A549 (cell line): Measurements from ENCODE around the gene NCEH1. TPM values are rescaled to one million over a fixed set of nuclear protein-coding genes. Genes with fewer than 3 reads are reported as not detected.

Source experiments
- ATAC-seq, 2 experiments: fragments of 200-7000 bp in 1 of 2; fragments of >200 bp in 1 of 2; cut with Nextera tagmentation in 1 of 2; cut with Tn5 transposase in 1 of 2; 3 replicates each; pipeline versions ENCODE4 v1.8.0 to v1.9.1; 2018 to 2020; ENCODE audit warnings: mild to moderate bottlenecking in 1 of 2, moderate library complexity in 1 of 2
- CTCF ChIA-PET: fragments of 300-600 bp; sonication (Branson Sonifier 250); formaldehyde crosslinking; extraction: SDS; loops from one replicate; lab custom pipeline; 2021; ENCODE audit warnings: antibody characterized with exemption, inconsistent platforms; lab: Yijun Ruan, JAX
- POLR2A ChIA-PET: fragments of 350-600 bp; formaldehyde crosslinking; extraction: SDS; loops from one replicate; lab custom pipeline; 2021; ENCODE audit warnings: antibody characterized with exemption, inconsistent platforms; lab: Yijun Ruan, JAX
- DNase-seq, 2 experiments: peaks; one replicate each; pipeline versions ENCODE4 v3.0.0 to v3.0.0-alpha.2; 2011 to 2016; ENCODE audit warnings: low read depth in 1 of 2, low spot score in 1 of 2
- FAIRE-seq: peaks from 2 replicates; lab custom pipeline; 2011; peaks lifted over from hg19 to GRCh38; lab: Jason Lieb, UNC
- H3K27ac ChIP-seq, 2 experiments: fragments of >200 bp; sonication (Bioruptor Twin); formaldehyde crosslinking; 3 replicates each; pipeline ENCODE4 v1.5.1; 2016 to 2017
- H3K4me1 ChIP-seq: fragments of >200 bp; sonication (Bioruptor Twin); formaldehyde crosslinking; 3 replicates; pipeline ENCODE4 v1.6.1; 2016
- H3K4me2 ChIP-seq: fragments of >200 bp; sonication (Bioruptor Twin); formaldehyde crosslinking; 3 replicates; pipeline ENCODE4 v1.6.1; 2016
- H3K4me3 ChIP-seq: fragments of >200 bp; sonication (Bioruptor Twin); formaldehyde crosslinking; 3 replicates; pipeline ENCODE4 v1.5.1; 2016
- H3K9me3 ChIP-seq: fragments of >200 bp; sonication (Bioruptor Twin); formaldehyde crosslinking; 3 replicates; pipeline ENCODE4 v1.6.1; 2016
- CEBPB ChIP-seq, 2 experiments: fragments of >200 bp in 1 of 2; sonication (Bioruptor Twin) in 1 of 2; formaldehyde crosslinking in 1 of 2; IDR thresholded peaks; 2 replicates each; pipeline ENCODE4 v1.6.1; 2012 to 2016
- CHD2 ChIP-seq: fragments of 150-350 bp; IDR thresholded peaks from 2 replicates; pipeline ENCODE4 v1.6.1; 2014; ENCODE audit warnings: low read length; ENCODE audit not compliant: partially characterized antibody
- EHMT2 ChIP-seq: fragments of 200-600 bp; sonication (generic); IDR thresholded peaks from 2 replicates; pipeline ENCODE4 v1.6.1; 2016; ENCODE audit warnings: antibody characterized with exemption, low read depth, mild to moderate bottlenecking, moderate library complexity
- ELK1 ChIP-seq: fragments of 150-350 bp; IDR thresholded peaks from 2 replicates; pipeline ENCODE4 v1.6.1; 2014; ENCODE audit warnings: low read depth, mild to moderate bottlenecking, low read length
- ESRRA ChIP-seq: fragments of 150-350 bp; IDR thresholded peaks from 2 replicates; pipeline ENCODE4 v1.6.1; 2014; ENCODE audit warnings: mild to moderate bottlenecking, low read length, borderline replicate concordance
- FOSB ChIP-seq: fragments of 250-450 bp; sonication (Bioruptor Pico); IDR thresholded peaks from 2 replicates; pipeline ENCODE4 v1.5.0; 2020; ENCODE audit warnings: mild to moderate bottlenecking, moderate library complexity
- FOXS1 ChIP-seq: fragments of 250-450 bp; sonication (Bioruptor Pico); IDR thresholded peaks from 2 replicates; pipeline ENCODE4 v1.5.0; 2020; ENCODE audit warnings: mild to moderate bottlenecking, moderate library complexity
- HDAC2 ChIP-seq: fragments of 200-600 bp; sonication (generic); IDR thresholded peaks from 2 replicates; pipeline ENCODE4 v1.6.1; 2016
- HES2 ChIP-seq: fragments of >200 bp; sonication (Bioruptor Twin); formaldehyde crosslinking; IDR thresholded peaks from 2 replicates; pipeline ENCODE4 v1.6.1; 2016
- HMGXB4 ChIP-seq: fragments of 250-450 bp; sonication (Bioruptor Pico); IDR thresholded peaks from 2 replicates; pipeline ENCODE4 v1.5.0; 2021; ENCODE audit warnings: mild to moderate bottlenecking, moderate library complexity, borderline replicate concordance
- KDM5A ChIP-seq: fragments of 200-600 bp; sonication (generic); IDR thresholded peaks from 2 replicates; pipeline ENCODE4 v1.6.1; 2016; ENCODE audit warnings: antibody characterized with exemption, mild to moderate bottlenecking
- MAFK ChIP-seq: fragments of 450-650 bp; IDR thresholded peaks from 2 replicates; pipeline ENCODE4 v1.6.1; 2014; ENCODE audit not compliant: partially characterized antibody
- MYC ChIP-seq: IDR thresholded peaks from 2 replicates; pipeline ENCODE4 v1.6.1; 2012; ENCODE audit warnings: mild to moderate bottlenecking, inconsistent platforms, low read length, improper control_type of control experiment, borderline replicate concordance
- NPAS2 ChIP-seq: fragments of 250-450 bp; sonication (Bioruptor Pico); IDR thresholded peaks from 2 replicates; pipeline ENCODE4 v1.8.0; 2022; ENCODE audit warnings: mild to moderate bottlenecking, moderate library complexity, borderline replicate concordance
- NR3C1 ChIP-seq: fragments of >200 bp; sonication (Bioruptor Twin); formaldehyde crosslinking; IDR thresholded peaks from 3 replicates; pipeline ENCODE4 v1.6.1; 2017
- POLR2A ChIP-seq: IDR thresholded peaks from 2 replicates; pipeline ENCODE4 v1.6.1; 2012; ENCODE audit warnings: mild to moderate bottlenecking, low read length
- RAD21 ChIP-seq, 2 experiments: fragments of >200 bp in 1 of 2; sonication (Bioruptor Twin) in 1 of 2; formaldehyde crosslinking in 1 of 2; IDR thresholded peaks in 1 of 2; conservative IDR thresholded peaks in 1 of 2; 2 replicates in 1 of 2; 3 replicates in 1 of 2; pipeline ENCODE4 v1.6.1; 2012 to 2018; ENCODE audit warnings: inconsistent platforms in 1 of 2
- SREBF2 ChIP-seq: fragments of 450-650 bp; IDR thresholded peaks from 2 replicates; pipeline ENCODE4 v1.6.1; 2014; ENCODE audit warnings: mild to moderate bottlenecking, moderate library complexity
- TP53 ChIP-seq: fragments of 250-450 bp; sonication (Bioruptor Pico); IDR thresholded peaks from 2 replicates; pipeline ENCODE4 v1.5.0; 2021; ENCODE audit warnings: mild to moderate bottlenecking, moderate library complexity
- ZC3H11A ChIP-seq: fragments of 450-650 bp; IDR thresholded peaks from 2 replicates; pipeline ENCODE4 v1.6.1; 2014; ENCODE audit warnings: antibody characterized with exemption, mild to moderate bottlenecking
- ZFP36 ChIP-seq: fragments of 450-650 bp; IDR thresholded peaks from 2 replicates; pipeline ENCODE4 v1.6.1; 2014; ENCODE audit warnings: borderline replicate concordance; ENCODE audit not compliant: partially characterized antibody
- ZSCAN20 ChIP-seq: fragments of 250-450 bp; sonication (Bioruptor Pico); IDR thresholded peaks from 2 replicates; pipeline ENCODE4 v1.8.0; 2022; ENCODE audit warnings: mild to moderate bottlenecking, moderate library complexity
- WGBS: methylation state at CpG from one replicate; pipeline ENCODE4 v1.1.6; 2017; ENCODE audit errors: missing lambda C conversion rate; 5-methylcytosine and 5-hydroxymethylcytosine counted together
- polyA plus RNA-seq, 4 experiments: library from polyadenylated mRNA; depleted of rRNA in 3 of 4; stranded (reverse); fragments of >200 nt; fragmentation: RNase III in 1 of 4; extraction: RNeasy Plus Mini Kit Qiagen cat#74134 plus additional on column Dnase treatment in 1 of 4; gene quantifications; 2 replicates in 3 of 4; 3 replicates in 1 of 4; pipeline ENCODE4 v1.2.3, GENCODE V29; 2011 to 2017
- TF ChIP-seq, protein P1 (sequence below): IDR thresholded peaks from 2 replicates; pipeline ENCODE4 v1.6.1; 2012
- TF ChIP-seq, protein P2 (sequence below): fragments of 200-600 bp; sonication (generic); IDR thresholded peaks from 2 replicates; pipeline ENCODE4 v1.6.1; 2016; ENCODE audit warnings: antibody characterized with exemption, mild to moderate bottlenecking, moderate library complexity
- TF ChIP-seq, protein P3 (sequence below): IDR thresholded peaks from 2 replicates; pipeline ENCODE4 v1.6.1; 2012; ENCODE audit warnings: low read depth, borderline replicate concordance

Gene NCEH1
- polyA plus RNA-seq, 2 of the 4 experiments (the other 2 are of a cell fraction): 21.4 to 33.2 TPM

DNA sequence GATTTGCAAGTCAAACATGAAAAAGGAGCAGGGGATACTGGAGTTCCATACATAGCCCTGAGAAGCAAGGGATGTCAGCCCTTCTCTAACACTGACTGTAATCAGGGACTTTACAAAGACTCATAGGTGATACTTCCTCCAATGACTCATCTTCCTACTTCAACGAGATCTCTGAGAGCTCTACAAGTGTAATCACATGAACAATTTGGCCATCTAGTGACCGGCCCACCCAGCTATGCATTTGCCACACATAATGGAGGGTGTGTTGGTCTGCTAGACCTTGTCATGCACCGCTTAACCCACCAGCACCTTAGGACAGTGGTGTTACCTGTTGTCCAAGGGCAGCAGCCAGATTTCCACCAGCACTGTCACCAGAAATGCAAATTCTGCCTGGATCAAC is 75.3 kb downstream of the NCEH1 start:
- Histone ChIP-seq H3K4me1 (peaks cover 6% of the 10 kb centered on the region; the same call in 2 of the 3 replicates), H3K4me3 (no peak overlapping the region), H3K4me2 (no peak overlapping the region), H3K27ac (no peak overlapping the region), H3K9me3 (no peaks in the 10 kb centered on the region)
- TF ChIP-seq, protein P1, sequence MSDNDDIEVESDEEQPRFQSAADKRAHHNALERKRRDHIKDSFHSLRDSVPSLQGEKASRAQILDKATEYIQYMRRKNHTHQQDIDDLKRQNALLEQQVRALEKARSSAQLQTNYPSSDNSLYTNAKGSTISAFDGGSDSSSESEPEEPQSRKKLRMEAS: no peak
- no peak for TF ChIP-seq NR3C1
- no peak for TF ChIP-seq MAFK
- TF ChIP-seq EHMT2: no peak
- TF ChIP-seq CEBPB (IDR thresholded peaks at IDR 0.05): no peak
- no peak for TF ChIP-seq FOXS1 (CRISPR knock-in tag)
- no peak for TF ChIP-seq ZC3H11A
- no peak for TF ChIP-seq KDM5A
- TF ChIP-seq ESRRA: no peak
- no peak for TF ChIP-seq POLR2A
- no peak for TF ChIP-seq RAD21 (conservative IDR thresholded peaks at IDR 0.05 in 1 of 2, IDR thresholded peaks at IDR 0.05 in 1 of 2)
- TF ChIP-seq MYC: no peak
- CTCF ChIA-PET: interaction anchor here (2.7 kb wide), 1 partner anchor 12 kb away, joined by 9 read pairs; no protein-coding TSS in a partner anchor
- WGBS: 44% methylated on average over 2 of the region's 3 CpGs
- FAIRE-seq (no peak), ATAC-seq (no peak), DNase-seq (no peak)
- POLR2A ChIA-PET: no interaction called here

- ChIA-PET CTCF (interaction anchor here (2.7 kb wide), 1 partner anchor 11 kb away, joined by 9 read pairs; no protein-coding TSS in a partner anchor), POLR2A (no interaction called here)
- DNase-seq: no peak
- peaks cover 6% of the 10 kb centered on the region; the same call in 2 of the 3 replicates for H3K4me1 ChIP-seq
- no peak for ATAC-seq
- H3K4me2 ChIP-seq: no peak overlapping the region
- WGBS: 92% methylated on average over 3 of the region's 3 CpGs
- no peak overlapping the region for H3K4me3 ChIP-seq
- H3K27ac ChIP-seq: no peak overlapping the region
- no peaks in the 10 kb centered on the region for H3K9me3 ChIP-seq
- no peak for FAIRE-seq
- TF ChIP-seq HMGXB4 (CRISPR knock-in tag): no peak
- no peak for TF ChIP-seq CHD2
- TF ChIP-seq ZSCAN20 (CRISPR knock-in tag): no peak
- no peak for TF ChIP-seq FOSB (CRISPR knock-in tag)
- TF ChIP-seq NPAS2: no peak
- TF ChIP-seq MYC: no peak
- TF ChIP-seq HDAC2: no peak
- TF ChIP-seq, protein P2, sequence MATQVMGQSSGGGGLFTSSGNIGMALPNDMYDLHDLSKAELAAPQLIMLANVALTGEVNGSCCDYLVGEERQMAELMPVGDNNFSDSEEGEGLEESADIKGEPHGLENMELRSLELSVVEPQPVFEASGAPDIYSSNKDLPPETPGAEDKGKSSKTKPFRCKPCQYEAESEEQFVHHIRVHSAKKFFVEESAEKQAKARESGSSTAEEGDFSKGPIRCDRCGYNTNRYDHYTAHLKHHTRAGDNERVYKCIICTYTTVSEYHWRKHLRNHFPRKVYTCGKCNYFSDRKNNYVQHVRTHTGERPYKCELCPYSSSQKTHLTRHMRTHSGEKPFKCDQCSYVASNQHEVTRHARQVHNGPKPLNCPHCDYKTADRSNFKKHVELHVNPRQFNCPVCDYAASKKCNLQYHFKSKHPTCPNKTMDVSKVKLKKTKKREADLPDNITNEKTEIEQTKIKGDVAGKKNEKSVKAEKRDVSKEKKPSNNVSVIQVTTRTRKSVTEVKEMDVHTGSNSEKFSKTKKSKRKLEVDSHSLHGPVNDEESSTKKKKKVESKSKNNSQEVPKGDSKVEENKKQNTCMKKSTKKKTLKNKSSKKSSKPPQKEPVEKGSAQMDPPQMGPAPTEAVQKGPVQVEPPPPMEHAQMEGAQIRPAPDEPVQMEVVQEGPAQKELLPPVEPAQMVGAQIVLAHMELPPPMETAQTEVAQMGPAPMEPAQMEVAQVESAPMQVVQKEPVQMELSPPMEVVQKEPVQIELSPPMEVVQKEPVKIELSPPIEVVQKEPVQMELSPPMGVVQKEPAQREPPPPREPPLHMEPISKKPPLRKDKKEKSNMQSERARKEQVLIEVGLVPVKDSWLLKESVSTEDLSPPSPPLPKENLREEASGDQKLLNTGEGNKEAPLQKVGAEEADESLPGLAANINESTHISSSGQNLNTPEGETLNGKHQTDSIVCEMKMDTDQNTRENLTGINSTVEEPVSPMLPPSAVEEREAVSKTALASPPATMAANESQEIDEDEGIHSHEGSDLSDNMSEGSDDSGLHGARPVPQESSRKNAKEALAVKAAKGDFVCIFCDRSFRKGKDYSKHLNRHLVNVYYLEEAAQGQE: no peak
- TF ChIP-seq, protein P3, sequence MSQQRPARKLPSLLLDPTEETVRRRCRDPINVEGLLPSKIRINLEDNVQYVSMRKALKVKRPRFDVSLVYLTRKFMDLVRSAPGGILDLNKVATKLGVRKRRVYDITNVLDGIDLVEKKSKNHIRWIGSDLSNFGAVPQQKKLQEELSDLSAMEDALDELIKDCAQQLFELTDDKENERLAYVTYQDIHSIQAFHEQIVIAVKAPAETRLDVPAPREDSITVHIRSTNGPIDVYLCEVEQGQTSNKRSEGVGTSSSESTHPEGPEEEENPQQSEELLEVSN: no peak
- no peak for TF ChIP-seq ELK1
- no peak for TF ChIP-seq SREBF2
- TF ChIP-seq NR3C1: no peak
- no peak for TF ChIP-seq MAFK
- TF ChIP-seq FOXS1 (CRISPR knock-in tag): no peak
- no peak for TF ChIP-seq TP53 (CRISPR knock-in tag)
- no peak for TF ChIP-seq HES2
- TF ChIP-seq ESRRA: no peak
- no peak for TF ChIP-seq ZFP36
- TF ChIP-seq ZC3H11A: no peak
Measured at GRCh38 chr3:172634948-172635347, 75.9 kb downstream of the NCEH1 start.
